H54 (cell line): ENCODE data around the gene FBXW11.

Experiments
- DNase-seq: peaks from one replicate; pipeline ENCODE4 v3.0.0; 2011; ENCODE audit warnings: low spot score, mixed read lengths; ENCODE audit not compliant: insufficient read length
- FAIRE-seq: peaks from 3 replicates; lab custom pipeline; 2011; peaks lifted over from hg19 to GRCh38; lab: Jason Lieb, UNC
- POLR2A ChIP-seq: IDR thresholded peaks from 2 replicates; pipeline ENCODE4 v1.6.1; 2011; ENCODE audit warnings: low read depth, mild to moderate bottlenecking, low read length

Gene FBXW11

GRCh38 chr5:172006321-172007174, at the start of gene FBXW11:
FBXW11 (minus strand) TSS chr5:172006638; CDS start chr5:172006502, 136 bp downstream.
- peak; percentile 99 for TF ChIP-seq POLR2A
- DNase-seq (peak; percentile 88), FAIRE-seq (peak; percentile 52)

GRCh38 chr5:172055996-172056395, 49.6 kb upstream of the FBXW11 start:
- DNase-seq (no peak), FAIRE-seq (no peak)
- TF ChIP-seq POLR2A = no peak

- no peak for DNase-seq
- no peak for FAIRE-seq
- no peak for TF ChIP-seq POLR2A
Measured at GRCh38 chr5:172055421-172055820, 49.0 kb upstream of the FBXW11 start.

GRCh38 chr5:172054611-172055153, 48.2 kb upstream of the FBXW11 start:
- DNase-seq (no peak), FAIRE-seq (no peak)
- no peak for TF ChIP-seq POLR2A

- no peak for FAIRE-seq
- TF ChIP-seq POLR2A = no peak
- DNase-seq = no peak
Measured at GRCh38 chr5:172052450-172053236, 46.2 kb upstream of the FBXW11 start.

GRCh38 chr5:172051643-172052339, 45.4 kb upstream of the FBXW11 start:
- DNase-seq (no peak), FAIRE-seq (no peak)
- TF ChIP-seq POLR2A = no peak

GRCh38 chr5:172050080-172050479, 43.6 kb upstream of the FBXW11 start:
- DNase-seq (no peak), FAIRE-seq (no peak)
- no peak for TF ChIP-seq POLR2A

GRCh38 chr5:172049226-172049796, 42.9 kb upstream of the FBXW11 start:
- FAIRE-seq (no peak), DNase-seq (no peak)

GRCh38 chr5:172048539-172049101, 42.2 kb upstream of the FBXW11 start:
- DNase-seq = no peak
- no peak for FAIRE-seq
- TF ChIP-seq POLR2A = no peak

More at GRCh38 chr5:172049226-172049796, 42.9 kb upstream of the FBXW11 start:
- no peak for TF ChIP-seq POLR2A

- no peak for TF ChIP-seq POLR2A
- no peak for DNase-seq
- FAIRE-seq = no peak
Measured at GRCh38 chr5:172048170-172048422, 41.7 kb upstream of the FBXW11 start.

- no peak for TF ChIP-seq POLR2A
- DNase-seq (no peak), FAIRE-seq (no peak)
Measured at GRCh38 chr5:172046593-172046992, 40.2 kb upstream of the FBXW11 start.

- TF ChIP-seq POLR2A = no peak
- no peak for DNase-seq
- no peak for FAIRE-seq
Measured at GRCh38 chr5:172045315-172045632, 38.8 kb upstream of the FBXW11 start.

- FAIRE-seq = no peak
- TF ChIP-seq POLR2A = no peak
- no peak for DNase-seq
Measured at GRCh38 chr5:172044631-172045314, 38.3 kb upstream of the FBXW11 start.
